Lung microvascular endothelial cell (primary cell): ENCODE measurements around the gene NADSYN1. TPM values are rescaled to one million over a fixed set of nuclear protein-coding genes. Genes with fewer than 3 reads are reported as not detected.

ENCODE experiments used
- DNase-seq, 2 donors: peaks; one replicate each; pipeline versions ENCODE4 v3.0.0 to v3.0.0-alpha.2; 2010; ENCODE audit warnings: low read depth in 2 of 2
- total RNA-seq: library from RNA; depleted of rRNA; stranded (reverse); fragments of >200 nt; gene quantifications from 2 replicates; pipeline ENCODE4 v1.2.1, GENCODE V29; 2014

NADSYN1 gene
- total RNA-seq, 1 donor from 2014 or later, result 67.9 TPM

GRCh38 chr11:71472941-71473792 is 20.2 kb downstream of the NADSYN1 start:
- DNase-seq, result no peak

- no peak for DNase-seq
Measured at GRCh38 chr11:71473793-71474080, 20.7 kb downstream of the NADSYN1 start.

GRCh38 chr11:71474141-71474770 is 21.3 kb downstream of the NADSYN1 start:
- DNase-seq, result no peak

- DNase-seq, result no peak
Measured at GRCh38 chr11:71474771-71475483, 21.9 kb downstream of the NADSYN1 start.

- DNase-seq, result no peak
Measured at GRCh38 chr11:71476031-71476430, 23.0 kb downstream of the NADSYN1 start.

GRCh38 chr11:71476926-71477640 is 24.1 kb downstream of the NADSYN1 start:
- no peak for DNase-seq

GRCh38 chr11:71477641-71478527 is 24.9 kb downstream of the NADSYN1 start:
- DNase-seq, result peak in 1 of 2 donors; percentile 58

- DNase-seq, result no peak
Measured at GRCh38 chr11:71478528-71478840, 25.5 kb downstream of the NADSYN1 start.

- no peak for DNase-seq
Measured at GRCh38 chr11:71481101-71481960, 28.3 kb downstream of the NADSYN1 start.

GRCh38 chr11:71482216-71482615 is 29.2 kb downstream of the NADSYN1 start:
- DNase-seq, result no peak

- no peak for DNase-seq
Measured at GRCh38 chr11:71482746-71483364, 29.9 kb downstream of the NADSYN1 start.

GRCh38 chr11:71483692-71484091 is 30.7 kb downstream of the NADSYN1 start:
- DNase-seq, result no peak

GRCh38 chr11:71484248-71485062 is 31.5 kb downstream of the NADSYN1 start:
- no peak for DNase-seq

GRCh38 chr11:71485063-71485399 is 32.0 kb downstream of the NADSYN1 start:
- no peak for DNase-seq

GRCh38 chr11:71485466-71485865 is 32.5 kb downstream of the NADSYN1 start:
- no peak for DNase-seq

- DNase-seq, result no peak
Measured at GRCh38 chr11:71486320-71486719, 33.3 kb downstream of the NADSYN1 start.

- DNase-seq, result no peak
Measured at GRCh38 chr11:71488681-71489270, 35.8 kb downstream of the NADSYN1 start.

- peak; percentile 74 to 95 for DNase-seq
Measured at GRCh38 chr11:71489311-71490043, 36.5 kb downstream of the NADSYN1 start.
